ENCODE measurements around the gene DLX4. TPM values are rescaled to one million over a fixed set of nuclear protein-coding genes. Genes with fewer than 3 reads are reported as not detected.
A peak's percentile ranks its signal among the peaks of the same experiment; 100 is the strongest.

DLX4 gene
- total RNA-seq, 1 experiment from 2014 or later: 1.3 TPM

- POLR2A ChIA-PET: interaction anchor here (1.2 kb wide), 1 partner anchor 137 kb away, joined by 4 read pairs; no protein-coding TSS in a partner anchor
- ATAC-seq: peak; percentile 61
- Mint-ChIP-seq H3K36me3 (no peaks in the 10 kb centered on the region), H3K4me1 (peaks cover 29% of the 10 kb centered on the region), H3K27me3 (ENCODE audit: low read depth) (peaks cover 86% of the 10 kb centered on the region), H3K27ac (no peak overlapping the region), H3K4me3 (peak overlapping the region; percentile 65), H3K9me3 (no peaks in the 10 kb centered on the region)
- CTCF ChIA-PET: interaction anchor here (0.5 to 8.1 kb wide), 58 partner anchors 9 to 501 kb away, joined by 3 to 269 read pairs (median 5); partner anchors contain the start of genes DLX4, FAM117A, ITGA3 and LRRC59
- 0 out of 2 replicates have a peak, but pooled peaks have one; percentile 36 for TF ChIP-seq RELA (CRISPR knock-in tag; IDR thresholded peaks at IDR 0.05; ENCODE audit: borderline replicate concordance)
- TF ChIP-seq NFATC4 (CRISPR knock-in tag; IDR thresholded peaks at IDR 0.05): no peak
- TF ChIP-seq, protein P1, sequence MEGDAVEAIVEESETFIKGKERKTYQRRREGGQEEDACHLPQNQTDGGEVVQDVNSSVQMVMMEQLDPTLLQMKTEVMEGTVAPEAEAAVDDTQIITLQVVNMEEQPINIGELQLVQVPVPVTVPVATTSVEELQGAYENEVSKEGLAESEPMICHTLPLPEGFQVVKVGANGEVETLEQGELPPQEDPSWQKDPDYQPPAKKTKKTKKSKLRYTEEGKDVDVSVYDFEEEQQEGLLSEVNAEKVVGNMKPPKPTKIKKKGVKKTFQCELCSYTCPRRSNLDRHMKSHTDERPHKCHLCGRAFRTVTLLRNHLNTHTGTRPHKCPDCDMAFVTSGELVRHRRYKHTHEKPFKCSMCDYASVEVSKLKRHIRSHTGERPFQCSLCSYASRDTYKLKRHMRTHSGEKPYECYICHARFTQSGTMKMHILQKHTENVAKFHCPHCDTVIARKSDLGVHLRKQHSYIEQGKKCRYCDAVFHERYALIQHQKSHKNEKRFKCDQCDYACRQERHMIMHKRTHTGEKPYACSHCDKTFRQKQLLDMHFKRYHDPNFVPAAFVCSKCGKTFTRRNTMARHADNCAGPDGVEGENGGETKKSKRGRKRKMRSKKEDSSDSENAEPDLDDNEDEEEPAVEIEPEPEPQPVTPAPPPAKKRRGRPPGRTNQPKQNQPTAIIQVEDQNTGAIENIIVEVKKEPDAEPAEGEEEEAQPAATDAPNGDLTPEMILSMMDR (IDR thresholded peaks at IDR 0.05): peak; percentile 98
- peak; percentile 88 for DNase-seq (ENCODE audit: low spot score)
These were observed 29.0 kb downstream of the DLX4 start for GRCh38 chr17:49997773-49998703.

DNA sequence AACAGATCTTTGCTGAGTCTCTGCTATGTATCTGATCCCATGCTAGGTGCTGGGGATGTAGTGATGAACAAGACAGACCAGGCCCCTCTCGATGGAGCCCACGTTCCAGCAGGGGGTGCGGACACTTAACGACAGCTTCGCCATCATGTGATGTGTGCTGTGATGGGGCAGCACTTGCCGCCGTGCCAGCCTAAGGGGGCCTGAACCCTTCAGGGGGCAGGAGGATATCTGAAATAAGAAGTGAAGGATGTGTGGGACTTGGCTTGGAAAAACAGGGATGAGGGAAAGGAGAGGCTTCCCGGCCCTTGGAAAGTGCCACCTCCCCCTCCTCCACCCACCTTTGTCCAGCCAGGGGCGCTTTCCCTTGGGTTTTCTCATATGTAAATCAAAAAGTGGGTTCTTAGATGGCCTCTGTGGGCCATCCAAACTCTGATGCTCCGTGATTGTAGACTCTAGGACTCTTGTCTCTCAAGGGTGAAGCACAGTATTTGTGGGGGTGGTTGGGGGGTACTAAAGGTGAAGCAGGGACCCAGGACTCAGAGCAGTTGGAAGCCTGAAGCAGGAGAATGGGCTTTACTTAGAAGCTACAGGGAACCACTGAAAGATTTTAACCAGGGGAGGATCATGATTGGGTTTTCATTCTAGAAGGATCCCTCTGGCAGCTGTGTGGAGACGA is 30.0 kb downstream of the DLX4 start:
- Mint-ChIP-seq H3K27ac (no peak overlapping the region), H3K4me3 (peak overlapping the region; percentile 33), H3K36me3 (no peaks in the 10 kb centered on the region), H3K9me3 (no peaks in the 10 kb centered on the region), H3K4me1 (peaks cover 27% of the 10 kb centered on the region), H3K27me3 (ENCODE audit: low read depth) (peaks cover 78% of the 10 kb centered on the region)
- DNase-seq (ENCODE audit: low spot score): no peak
- TF ChIP-seq ERG (CRISPR knock-in tag; IDR thresholded peaks at IDR 0.05) (no peak), ZNF138 (CRISPR knock-in tag; conservative IDR thresholded peaks at IDR 0.05) (no peak), ZNF121 (CRISPR knock-in tag; IDR thresholded peaks at IDR 0.05) (no peak), HMGXB4 (CRISPR knock-in tag; IDR thresholded peaks at IDR 0.05) (no peak), ZBTB21 (CRISPR knock-in tag; IDR thresholded peaks at IDR 0.05; ENCODE audit: borderline replicate concordance) (no peak), ZNF396 (CRISPR knock-in tag; IDR thresholded peaks at IDR 0.05; ENCODE audit: borderline replicate concordance) (no peak), IRF2 (CRISPR knock-in tag; IDR thresholded peaks at IDR 0.05; ENCODE audit: borderline replicate concordance, low read depth) (no peak), CBFB (CRISPR knock-in tag; IDR thresholded peaks at IDR 0.05; ENCODE audit: low read depth) (no peak), ZNF317 (CRISPR knock-in tag; IDR thresholded peaks at IDR 0.05; ENCODE audit: borderline replicate concordance, low read depth) (no peak), FOXK1 (CRISPR knock-in tag; IDR thresholded peaks at IDR 0.05) (no peak), SMAD3 (CRISPR knock-in tag; IDR thresholded peaks at IDR 0.05; ENCODE audit: borderline replicate concordance) (no peak), ZNF219 (CRISPR knock-in tag; IDR thresholded peaks at IDR 0.05; ENCODE audit: borderline replicate concordance) (no peak), CREM (CRISPR knock-in tag; IDR thresholded peaks at IDR 0.05) (no peak), CREB1 (CRISPR knock-in tag; IDR thresholded peaks at IDR 0.05) (no peak)
- TF ChIP-seq, protein P2, sequence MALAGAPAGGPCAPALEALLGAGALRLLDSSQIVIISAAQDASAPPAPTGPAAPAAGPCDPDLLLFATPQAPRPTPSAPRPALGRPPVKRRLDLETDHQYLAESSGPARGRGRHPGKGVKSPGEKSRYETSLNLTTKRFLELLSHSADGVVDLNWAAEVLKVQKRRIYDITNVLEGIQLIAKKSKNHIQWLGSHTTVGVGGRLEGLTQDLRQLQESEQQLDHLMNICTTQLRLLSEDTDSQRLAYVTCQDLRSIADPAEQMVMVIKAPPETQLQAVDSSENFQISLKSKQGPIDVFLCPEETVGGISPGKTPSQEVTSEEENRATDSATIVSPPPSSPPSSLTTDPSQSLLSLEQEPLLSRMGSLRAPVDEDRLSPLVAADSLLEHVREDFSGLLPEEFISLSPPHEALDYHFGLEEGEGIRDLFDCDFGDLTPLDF (CRISPR knock-in tag; IDR thresholded peaks at IDR 0.05): no peak
- TF ChIP-seq, protein P3, sequence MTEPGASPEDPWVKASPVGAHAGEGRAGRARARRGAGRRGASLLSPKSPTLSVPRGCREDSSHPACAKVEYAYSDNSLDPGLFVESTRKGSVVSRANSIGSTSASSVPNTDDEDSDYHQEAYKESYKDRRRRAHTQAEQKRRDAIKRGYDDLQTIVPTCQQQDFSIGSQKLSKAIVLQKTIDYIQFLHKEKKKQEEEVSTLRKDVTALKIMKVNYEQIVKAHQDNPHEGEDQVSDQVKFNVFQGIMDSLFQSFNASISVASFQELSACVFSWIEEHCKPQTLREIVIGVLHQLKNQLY (CRISPR knock-in tag; IDR thresholded peaks at IDR 0.05): no peak
- TF ChIP-seq, protein P4, sequence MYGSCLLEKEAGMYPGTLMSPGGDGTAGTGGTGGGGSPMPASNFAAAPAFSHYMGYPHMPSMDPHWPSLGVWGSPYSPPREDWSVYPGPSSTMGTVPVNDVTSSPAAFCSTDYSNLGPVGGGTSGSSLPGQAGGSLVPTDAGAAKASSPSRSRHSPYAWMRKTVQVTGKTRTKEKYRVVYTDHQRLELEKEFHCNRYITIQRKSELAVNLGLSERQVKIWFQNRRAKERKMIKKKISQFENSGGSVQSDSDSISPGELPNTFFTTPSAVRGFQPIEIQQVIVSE (CRISPR knock-in tag; IDR thresholded peaks at IDR 0.05; ENCODE audit: borderline replicate concordance): no peak
- TF ChIP-seq, protein P1 (IDR thresholded peaks at IDR 0.05): no peak
- ChIA-PET POLR2A (no interaction called here), CTCF (interaction anchor here (0.6 to 8.1 kb wide), 46 partner anchors 9 to 502 kb away, joined by 3 to 269 read pairs (median 6); partner anchors contain the start of genes DLX4, FAM117A and LRRC59)
- ATAC-seq: no peak
